ENCODE data around the gene NBPF3.
"Not testable (repeated sequence)": the region's sequence is repeated elsewhere in the genome, so short reads cannot be mapped to it uniquely, and the experiment has no call there.

NBPF3 gene

GRCh38 chr1:21439345-21439720, 604 bp upstream of the NBPF3 start:
- DNase-seq = no peak

DNA sequence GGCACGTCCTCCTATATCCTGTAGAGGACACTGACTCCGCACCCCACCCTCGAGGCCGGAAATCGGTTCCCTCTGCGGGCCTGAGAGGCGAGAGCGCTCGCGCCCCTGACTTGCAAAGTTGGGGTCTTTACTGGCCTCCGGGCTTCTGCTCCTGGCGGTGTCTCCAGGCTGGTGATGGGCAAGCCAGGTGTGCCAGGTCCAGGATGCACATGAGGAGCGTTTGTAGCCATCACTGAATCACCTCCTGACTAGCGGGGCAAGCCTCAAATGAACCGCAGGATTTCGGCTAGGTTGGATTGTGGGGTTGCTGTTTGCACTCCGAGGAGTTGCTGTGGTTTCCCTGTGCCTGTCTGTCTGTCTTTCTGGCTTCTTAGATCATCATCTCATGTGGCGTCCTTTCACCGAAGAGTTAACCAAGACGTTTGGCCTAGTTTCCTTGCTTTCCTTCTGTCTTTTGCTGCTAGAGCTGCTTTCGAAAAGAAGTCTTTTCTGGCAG, 741 bp downstream of the NBPF3 start:
- not testable (repeated sequence) for DNase-seq

- not testable (repeated sequence) for DNase-seq
Observed at GRCh38 chr1:21446647-21447046, 6.7 kb downstream of the NBPF3 start.

- no peak for DNase-seq
Observed at GRCh38 chr1:21447311-21447710, 7.4 kb downstream of the NBPF3 start.

DNA sequence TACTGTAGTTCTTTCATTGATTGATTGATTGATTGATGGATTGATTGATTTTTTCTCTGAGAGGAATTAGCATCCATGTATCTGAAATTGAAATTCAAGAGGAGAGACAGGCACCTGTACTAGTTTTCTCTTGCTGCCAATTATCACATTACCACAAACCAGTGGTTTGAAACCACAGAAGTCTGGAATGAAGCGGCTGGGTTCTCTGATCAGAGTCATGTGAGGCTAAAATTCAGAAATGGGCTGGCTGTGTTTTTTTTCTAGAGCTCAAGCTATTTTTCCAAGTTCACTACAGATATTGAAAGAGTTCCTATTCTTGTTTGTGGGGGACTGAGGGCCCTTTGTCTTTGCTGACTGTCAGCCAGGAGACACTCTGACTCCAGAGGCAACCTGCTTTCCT, 10.0 kb downstream of the NBPF3 start:
- DNase-seq = no peak

GRCh38 chr1:21451212-21451611, 11.3 kb downstream of the NBPF3 start:
- DNase-seq = no peak

DNA sequence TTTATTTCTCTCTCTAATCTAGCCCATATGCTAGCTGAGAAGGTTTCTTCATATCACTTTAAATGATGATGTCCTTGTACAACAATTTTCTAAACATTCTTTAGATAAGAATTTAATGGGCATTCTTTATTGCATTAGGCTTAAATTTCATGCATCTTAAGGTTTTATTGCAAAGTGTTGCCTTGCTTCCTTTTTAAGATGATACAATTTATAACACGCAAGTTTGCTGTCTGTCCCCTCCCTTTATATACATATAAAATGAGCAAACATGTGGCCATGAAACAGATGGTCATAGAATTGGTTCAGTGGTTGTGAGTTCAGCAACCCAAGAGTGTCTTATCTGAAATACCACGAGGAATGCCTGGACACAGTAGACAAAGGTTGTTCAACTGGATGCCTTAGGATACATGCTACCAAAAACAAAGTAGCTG, 12.1 kb downstream of the NBPF3 start:
- DNase-seq = no peak

GRCh38 chr1:21453964-21454614, 14.2 kb downstream of the NBPF3 start:
- DNase-seq = not testable (repeated sequence)

- DNase-seq = not testable (repeated sequence)
Observed at GRCh38 chr1:21454904-21455303, 15.0 kb downstream of the NBPF3 start.

- DNase-seq = no peak
Observed at GRCh38 chr1:21457654-21458053, 17.7 kb downstream of the NBPF3 start.

DNA sequence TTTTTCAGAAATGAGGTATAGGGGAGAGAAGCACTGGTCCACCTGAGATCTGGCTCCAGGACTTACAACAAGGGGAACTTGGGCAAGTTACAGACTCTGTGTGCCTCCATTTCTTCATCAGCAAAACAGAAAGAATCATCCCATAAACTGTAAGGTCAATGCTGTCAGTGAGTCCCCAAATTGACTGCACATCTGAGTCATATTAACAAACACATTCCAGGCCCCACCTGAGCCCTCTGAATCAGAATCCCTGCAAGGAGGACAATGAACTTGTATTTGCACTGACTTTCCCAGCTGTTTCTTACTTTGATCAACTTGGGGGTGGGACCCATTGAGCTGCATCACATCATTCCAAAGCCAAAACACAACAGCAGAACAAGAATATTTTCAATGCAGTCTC, 25.2 kb downstream of the NBPF3 start:
- DNase-seq = not testable (repeated sequence)

DNA sequence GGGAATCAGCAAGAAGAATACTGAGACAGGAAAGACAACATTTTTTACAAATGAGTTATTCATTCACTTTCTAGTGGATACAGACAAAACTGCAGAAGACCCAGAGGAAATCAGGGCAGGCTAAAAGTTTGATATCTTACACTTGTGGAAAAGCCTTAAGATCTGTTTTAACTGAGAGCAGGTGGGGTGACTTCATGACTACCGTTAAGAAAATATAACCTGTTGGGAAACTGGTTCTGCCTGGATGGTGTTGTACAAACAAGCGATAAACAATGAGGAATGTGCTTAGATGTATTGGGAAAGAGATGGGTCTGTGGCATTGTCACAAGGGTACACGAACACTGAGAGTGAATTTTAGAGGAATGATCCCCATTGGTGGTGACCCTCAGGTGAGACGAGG, 28.0 kb downstream of the NBPF3 start:
- not testable (repeated sequence) for DNase-seq

GRCh38 chr1:21468599-21468998, 28.7 kb downstream of the NBPF3 start:
- no peak for DNase-seq

GRCh38 chr1:21469581-21469980, 29.6 kb downstream of the NBPF3 start:
- DNase-seq = no peak

GRCh38 chr1:21472861-21473260, 32.9 kb downstream of the NBPF3 start:
- no peak for DNase-seq

GRCh38 chr1:21478356-21478755, 38.4 kb downstream of the NBPF3 start:
- no peak for DNase-seq

- DNase-seq = not testable (repeated sequence)
Observed at GRCh38 chr1:21483881-21484280, 43.9 kb downstream of the NBPF3 start.

DNA sequence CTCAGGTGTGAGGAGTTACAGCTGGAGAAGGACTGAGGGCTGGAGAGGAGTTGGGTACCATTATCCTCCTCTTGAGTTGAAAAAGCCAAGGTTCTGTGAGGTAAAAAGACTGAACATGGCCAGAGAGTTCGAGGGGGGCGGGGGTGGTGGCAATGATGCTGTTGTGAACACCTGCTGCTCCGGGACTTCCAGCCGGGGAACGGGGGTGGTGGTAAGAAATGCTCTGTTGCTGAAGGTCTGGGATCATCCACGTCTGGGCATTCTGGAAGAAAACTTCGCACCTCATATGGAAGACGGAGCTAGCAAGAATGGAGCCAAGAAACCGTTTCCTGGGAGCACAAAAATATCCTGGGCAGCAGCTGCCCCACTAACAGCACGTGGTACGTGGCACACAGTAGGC, 49.2 kb downstream of the NBPF3 start:
- no peak for DNase-seq

- DNase-seq = no peak
Observed at GRCh38 chr1:21490774-21491487, 51.0 kb downstream of the NBPF3 start.

DNA sequence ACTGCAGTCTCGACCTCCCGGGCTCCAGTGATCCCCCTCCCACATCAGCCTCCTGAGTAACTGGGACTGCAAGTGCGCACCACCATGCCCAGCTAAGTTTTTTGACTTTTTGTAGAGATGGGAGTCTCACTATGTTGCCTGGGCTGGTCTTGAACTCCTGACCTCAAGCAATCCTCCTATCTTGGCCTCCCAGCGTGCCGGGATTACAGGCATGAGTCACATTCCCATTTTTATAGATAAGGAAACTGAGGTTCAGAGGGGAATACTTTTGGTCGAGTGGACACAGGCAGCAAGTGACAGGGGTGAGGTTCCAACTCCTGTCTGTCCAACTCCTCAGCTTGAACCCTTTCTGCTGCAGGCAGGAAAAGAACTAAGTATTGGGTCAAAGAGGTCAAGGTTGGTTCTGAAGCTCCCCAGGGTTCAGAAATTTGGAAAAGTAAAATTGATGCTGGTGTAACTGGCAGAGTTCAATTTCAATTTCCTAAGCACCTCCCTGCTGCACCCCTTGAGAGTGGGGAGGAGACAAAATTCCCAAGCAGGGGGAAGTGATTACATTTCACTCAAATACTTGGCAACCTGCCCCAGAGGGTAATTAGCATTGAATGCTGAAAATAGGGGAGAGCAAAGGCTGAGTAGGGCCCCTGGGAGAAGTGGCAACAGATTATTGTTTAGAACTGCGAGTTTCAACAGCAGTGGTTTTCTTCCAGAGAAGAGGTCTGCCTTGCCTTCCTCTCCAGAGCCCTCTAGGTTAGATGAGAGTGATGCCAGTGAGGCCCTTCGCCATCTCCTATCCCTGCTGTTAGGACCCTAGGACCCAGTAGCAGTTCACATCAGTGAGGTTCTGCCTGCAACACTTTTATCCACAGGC, 51.8 kb downstream of the NBPF3 start:
- no peak for DNase-seq

DNA sequence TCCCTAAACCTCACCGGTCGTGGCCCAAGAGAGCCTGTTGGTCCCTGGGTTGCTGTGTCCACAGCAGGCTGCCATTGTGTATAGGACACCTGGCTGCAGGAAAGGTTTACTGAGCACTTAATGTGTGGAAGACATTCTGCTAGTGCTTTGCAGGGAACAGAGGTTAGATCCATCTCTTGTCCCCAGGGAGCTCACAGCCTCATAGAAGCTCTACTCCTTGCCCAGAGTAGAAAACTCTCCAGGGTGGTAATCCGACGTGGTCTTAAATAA, 52.4 kb downstream of the NBPF3 start:
- no peak for DNase-seq

DNA sequence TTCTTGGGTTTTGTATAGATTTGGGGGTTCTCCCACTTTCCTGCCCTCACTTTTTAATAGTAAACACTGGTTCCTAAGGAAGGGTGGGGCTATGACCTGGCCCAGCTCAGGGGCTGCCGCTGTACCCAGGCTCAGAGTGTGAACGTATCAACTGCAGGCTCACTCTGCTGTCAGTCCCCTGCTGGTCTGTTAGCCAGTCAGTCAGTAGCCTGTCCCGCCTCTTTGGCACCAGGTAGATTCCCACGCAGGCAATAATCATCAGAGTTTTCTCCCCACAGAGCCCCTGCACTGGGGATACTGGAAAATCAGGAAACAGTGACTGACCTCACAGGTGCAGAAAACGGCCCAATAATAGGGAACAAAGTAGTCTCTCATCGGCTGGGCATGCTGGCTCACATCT, 54.3 kb downstream of the NBPF3 start:
- no peak for DNase-seq

DNA sequence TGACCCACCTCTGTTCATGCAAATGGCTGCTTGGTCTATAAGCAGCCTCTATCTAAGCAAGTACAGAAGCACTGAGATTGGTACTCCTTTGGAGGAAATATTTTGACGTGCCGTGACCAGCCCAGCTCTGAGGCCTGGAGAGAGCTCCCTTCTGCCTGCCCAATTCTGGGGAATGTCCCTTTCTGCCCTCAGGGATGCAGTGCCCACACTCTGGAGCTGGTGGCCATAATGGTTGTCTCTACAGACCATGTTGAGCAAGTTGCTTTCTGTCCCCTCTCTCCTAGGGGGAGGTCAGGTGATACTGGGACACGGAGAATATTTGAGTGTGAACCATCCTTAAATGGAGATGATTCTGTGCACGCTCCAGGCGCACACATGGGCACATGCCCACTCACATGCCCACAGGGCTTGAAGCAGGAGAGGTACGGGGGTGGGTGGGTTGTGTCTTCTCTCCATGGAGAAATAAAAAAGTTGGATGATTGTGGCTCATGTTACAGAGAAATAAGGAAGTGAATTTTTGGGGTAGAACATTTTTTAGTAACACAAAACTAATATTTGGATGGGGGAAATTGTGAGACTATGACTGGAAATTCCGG, 55.4 kb downstream of the NBPF3 start:
- DNase-seq = no peak
